ENCODE measurements around the gene EIF4G3.
A peak's percentile ranks its signal among the peaks of the same experiment; 100 is the strongest.

The EIF4G3 gene

DNA sequence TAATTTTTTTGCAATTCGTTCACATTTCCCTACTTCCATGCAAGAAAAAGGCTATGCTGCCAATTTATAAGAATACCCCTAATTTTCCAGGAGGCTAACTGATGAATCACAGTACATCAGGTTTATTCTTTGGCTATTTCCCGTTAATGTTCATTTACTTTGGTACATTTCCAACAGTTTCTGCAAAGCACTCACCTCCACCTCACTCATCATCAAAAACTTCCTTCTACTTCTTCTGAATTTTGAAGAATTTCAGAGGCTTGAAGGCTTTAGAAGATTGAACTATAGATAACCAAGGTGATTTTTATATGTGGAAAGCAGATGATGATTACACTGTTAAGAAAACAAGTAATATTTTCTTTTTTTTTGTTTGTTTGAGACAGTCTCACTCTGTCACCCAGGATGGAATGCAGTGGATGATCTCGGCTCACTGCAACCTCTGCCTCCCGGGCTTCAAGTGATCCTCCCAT, 329.1 kb downstream of the EIF4G3 start:
- H3K36me3 ChIP-seq (ENCODE audit: low read depth) = peaks cover 59% of the 10 kb centered on the region
- H3K27me3 ChIP-seq (ENCODE audit: insufficient read depth, poor library complexity, severe bottlenecking) = no peaks in the 10 kb centered on the region
- DNase-seq (ENCODE audit: low spot score) (no peak), ATAC-seq (ENCODE audit: low read depth) (peak; percentile 81)
- no peak overlapping the region for H3K4me3 ChIP-seq (ENCODE audit: severe bottlenecking)
- H3K27ac ChIP-seq (ENCODE audit: poor library complexity, severe bottlenecking) = peak overlapping the region; percentile 81
- TF ChIP-seq, protein P1, sequence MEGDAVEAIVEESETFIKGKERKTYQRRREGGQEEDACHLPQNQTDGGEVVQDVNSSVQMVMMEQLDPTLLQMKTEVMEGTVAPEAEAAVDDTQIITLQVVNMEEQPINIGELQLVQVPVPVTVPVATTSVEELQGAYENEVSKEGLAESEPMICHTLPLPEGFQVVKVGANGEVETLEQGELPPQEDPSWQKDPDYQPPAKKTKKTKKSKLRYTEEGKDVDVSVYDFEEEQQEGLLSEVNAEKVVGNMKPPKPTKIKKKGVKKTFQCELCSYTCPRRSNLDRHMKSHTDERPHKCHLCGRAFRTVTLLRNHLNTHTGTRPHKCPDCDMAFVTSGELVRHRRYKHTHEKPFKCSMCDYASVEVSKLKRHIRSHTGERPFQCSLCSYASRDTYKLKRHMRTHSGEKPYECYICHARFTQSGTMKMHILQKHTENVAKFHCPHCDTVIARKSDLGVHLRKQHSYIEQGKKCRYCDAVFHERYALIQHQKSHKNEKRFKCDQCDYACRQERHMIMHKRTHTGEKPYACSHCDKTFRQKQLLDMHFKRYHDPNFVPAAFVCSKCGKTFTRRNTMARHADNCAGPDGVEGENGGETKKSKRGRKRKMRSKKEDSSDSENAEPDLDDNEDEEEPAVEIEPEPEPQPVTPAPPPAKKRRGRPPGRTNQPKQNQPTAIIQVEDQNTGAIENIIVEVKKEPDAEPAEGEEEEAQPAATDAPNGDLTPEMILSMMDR (IDR thresholded peaks at IDR 0.05; ENCODE audit: poor library complexity, severe bottlenecking) = no peak
- H3K9me3 ChIP-seq (ENCODE audit: severe bottlenecking) = no peaks in the 10 kb centered on the region
- peaks cover 21% of the 10 kb centered on the region for H3K4me1 ChIP-seq (ENCODE audit: insufficient read depth, poor library complexity, severe bottlenecking)

DNA sequence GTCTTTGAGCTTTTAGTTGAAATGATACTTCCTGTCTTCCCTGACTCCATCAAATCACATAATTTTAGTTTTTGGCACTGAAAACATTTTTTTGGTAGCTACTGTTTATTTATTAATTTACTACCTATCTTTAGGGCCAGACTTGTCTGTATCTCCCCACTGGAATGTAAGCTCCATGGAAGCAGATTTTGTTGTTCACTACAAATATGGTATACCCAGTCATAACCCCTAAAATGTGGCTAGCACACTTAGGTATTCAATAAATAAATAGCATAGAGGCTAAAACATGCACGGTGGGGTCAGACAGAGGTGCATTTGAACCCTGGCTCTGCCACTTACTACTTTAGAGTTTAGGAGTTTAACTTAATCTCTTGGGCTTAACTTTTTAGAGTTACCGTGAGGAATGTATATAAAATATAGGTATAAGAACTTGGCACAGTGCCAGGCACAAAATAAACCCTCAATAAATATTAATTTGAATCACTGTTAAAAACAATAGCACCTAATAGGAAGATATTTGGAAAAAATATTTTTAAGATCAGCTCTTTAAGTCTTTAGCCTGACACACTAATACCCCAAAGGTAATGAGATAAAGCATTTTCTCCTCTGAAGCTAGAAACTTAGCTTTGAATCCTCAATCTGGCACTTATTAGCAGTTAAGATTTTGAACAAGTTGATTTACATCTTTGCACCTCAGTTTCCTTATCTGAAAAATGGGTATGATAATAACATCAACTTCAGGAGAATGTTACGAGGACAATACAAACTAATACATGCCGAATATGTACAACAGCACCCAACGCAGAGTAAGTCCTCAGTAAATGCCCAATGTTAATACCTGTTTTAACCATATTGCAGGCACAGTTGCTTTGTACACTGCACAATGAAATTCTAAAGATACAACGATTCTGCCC, 330.0 kb downstream of the EIF4G3 start:
- peak overlapping the region; percentile 81 for H3K27ac ChIP-seq (ENCODE audit: poor library complexity, severe bottlenecking)

GRCh38 chr1:20840731-20841130, 336.0 kb downstream of the EIF4G3 start:
- no peaks in the 10 kb centered on the region for H3K9me3 ChIP-seq (ENCODE audit: severe bottlenecking)
- no peaks in the 10 kb centered on the region for H3K27me3 ChIP-seq (ENCODE audit: insufficient read depth, poor library complexity, severe bottlenecking)
- ATAC-seq (ENCODE audit: low read depth) (no peak), DNase-seq (ENCODE audit: low spot score) (no peak)
- peaks cover 37% of the 10 kb centered on the region for H3K36me3 ChIP-seq (ENCODE audit: low read depth)
- H3K27ac ChIP-seq (ENCODE audit: poor library complexity, severe bottlenecking) = no peak overlapping the region
- no peak overlapping the region for H3K4me3 ChIP-seq (ENCODE audit: severe bottlenecking)
- TF ChIP-seq, protein P1 (IDR thresholded peaks at IDR 0.05; ENCODE audit: poor library complexity, severe bottlenecking) = no peak
- H3K4me1 ChIP-seq (ENCODE audit: insufficient read depth, poor library complexity, severe bottlenecking) = no peaks in the 10 kb centered on the region

More for the DNA sequence above, 330.0 kb downstream of the EIF4G3 start:
- H3K4me1 ChIP-seq (ENCODE audit: insufficient read depth, poor library complexity, severe bottlenecking) = peaks cover 21% of the 10 kb centered on the region
- peaks cover 50% of the 10 kb centered on the region for H3K36me3 ChIP-seq (ENCODE audit: low read depth)
- H3K27me3 ChIP-seq (ENCODE audit: insufficient read depth, poor library complexity, severe bottlenecking) = no peaks in the 10 kb centered on the region
- no peak overlapping the region for H3K4me3 ChIP-seq (ENCODE audit: severe bottlenecking)
- TF ChIP-seq, protein P1 (IDR thresholded peaks at IDR 0.05; ENCODE audit: poor library complexity, severe bottlenecking) = no peak
- no peak for ATAC-seq (ENCODE audit: low read depth)
- DNase-seq (ENCODE audit: low spot score) = no peak
- no peaks in the 10 kb centered on the region for H3K9me3 ChIP-seq (ENCODE audit: severe bottlenecking)

GRCh38 chr1:20837554-20838192, 339.0 kb downstream of the EIF4G3 start:
- no peaks in the 10 kb centered on the region for H3K4me1 ChIP-seq (ENCODE audit: insufficient read depth, poor library complexity, severe bottlenecking)
- no peak overlapping the region for H3K27ac ChIP-seq (ENCODE audit: poor library complexity, severe bottlenecking)
- TF ChIP-seq, protein P1 (IDR thresholded peaks at IDR 0.05; ENCODE audit: poor library complexity, severe bottlenecking) = no peak
- DNase-seq (ENCODE audit: low spot score) (no peak), ATAC-seq (ENCODE audit: low read depth) (no peak)
- H3K4me3 ChIP-seq (ENCODE audit: severe bottlenecking) = no peak overlapping the region
- no peaks in the 10 kb centered on the region for H3K27me3 ChIP-seq (ENCODE audit: insufficient read depth, poor library complexity, severe bottlenecking)
- H3K36me3 ChIP-seq (ENCODE audit: low read depth) = peaks cover 35% of the 10 kb centered on the region
- no peaks in the 10 kb centered on the region for H3K9me3 ChIP-seq (ENCODE audit: severe bottlenecking)

Measured in RWPE2 (cell line).